Activated naive CD8-positive, alpha-beta T cell treated with anti-CD3 and anti-CD28 coated beads, Interleukin-2, amount 10 ng/mL, durations not matched to agents 7 days and 5 days (primary cell): Measurements from ENCODE around the gene METTL15. TPM values are rescaled to one million over a fixed set of nuclear protein-coding genes. Genes with fewer than 3 reads are reported as not detected.
"Not testable (repeated sequence)": the region's sequence is repeated elsewhere in the genome, so short reads cannot be mapped to it uniquely, and the experiment has no call there.

Source experiments
- ATAC-seq: fragments of 150-1000 bp; cut with Tn5 transposase; one replicate; pipeline ENCODE4 v1.10.0; 2021; ENCODE audit warnings: low read depth, moderate library complexity
- POLR2A ChIA-PET: fragments of 350-600 bp; sonication (Branson Sonifier 250); formaldehyde crosslinking; loops from one replicate; lab custom pipeline; 2021; ENCODE audit warnings: antibody characterized with exemption; lab: Charles Lee
- DNase-seq: peaks from one replicate; pipeline ENCODE4 v3.0.0; 2021
- H3K27ac Mint-ChIP-seq: one replicate; pipeline ENCODE4 v1.8.0; 2022; ENCODE audit warnings: mild to moderate bottlenecking, mixed read lengths
- H3K27me3 Mint-ChIP-seq: one replicate; pipeline ENCODE4 v1.8.0; 2022; ENCODE audit warnings: mild to moderate bottlenecking, moderate library complexity, mixed read lengths
- H3K36me3 Mint-ChIP-seq: one replicate; pipeline ENCODE4 v1.8.0; 2021; ENCODE audit warnings: mild to moderate bottlenecking, mixed read lengths
- H3K4me1 Mint-ChIP-seq: one replicate; pipeline ENCODE4 v1.8.0; 2021; ENCODE audit warnings: mixed read lengths
- H3K4me3 Mint-ChIP-seq: one replicate; pipeline ENCODE4 v1.8.0; 2022; ENCODE audit warnings: mild to moderate bottlenecking, moderate library complexity, mixed read lengths
- H3K9me3 Mint-ChIP-seq: one replicate; pipeline ENCODE4 v1.8.0; 2021; ENCODE audit warnings: mixed read lengths
- total RNA-seq, 2 experiments: library from RNA; stranded (reverse); gene quantifications; one replicate each; pipeline ENCODE4 v1.2.3, GENCODE V29; 2021

The METTL15 gene, protein sequence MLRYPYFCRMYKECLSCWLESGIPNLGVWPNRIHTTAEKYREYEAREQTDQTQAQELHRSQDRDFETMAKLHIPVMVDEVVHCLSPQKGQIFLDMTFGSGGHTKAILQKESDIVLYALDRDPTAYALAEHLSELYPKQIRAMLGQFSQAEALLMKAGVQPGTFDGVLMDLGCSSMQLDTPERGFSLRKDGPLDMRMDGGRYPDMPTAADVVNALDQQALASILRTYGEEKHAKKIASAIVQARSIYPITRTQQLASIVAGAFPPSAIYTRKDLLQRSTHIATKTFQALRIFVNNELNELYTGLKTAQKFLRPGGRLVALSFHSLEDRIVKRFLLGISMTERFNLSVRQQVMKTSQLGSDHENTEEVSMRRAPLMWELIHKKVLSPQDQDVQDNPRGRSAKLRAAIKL
- 10 to 100 TPM; 16.1 to 18.3 TPM for total RNA-seq

DNA sequence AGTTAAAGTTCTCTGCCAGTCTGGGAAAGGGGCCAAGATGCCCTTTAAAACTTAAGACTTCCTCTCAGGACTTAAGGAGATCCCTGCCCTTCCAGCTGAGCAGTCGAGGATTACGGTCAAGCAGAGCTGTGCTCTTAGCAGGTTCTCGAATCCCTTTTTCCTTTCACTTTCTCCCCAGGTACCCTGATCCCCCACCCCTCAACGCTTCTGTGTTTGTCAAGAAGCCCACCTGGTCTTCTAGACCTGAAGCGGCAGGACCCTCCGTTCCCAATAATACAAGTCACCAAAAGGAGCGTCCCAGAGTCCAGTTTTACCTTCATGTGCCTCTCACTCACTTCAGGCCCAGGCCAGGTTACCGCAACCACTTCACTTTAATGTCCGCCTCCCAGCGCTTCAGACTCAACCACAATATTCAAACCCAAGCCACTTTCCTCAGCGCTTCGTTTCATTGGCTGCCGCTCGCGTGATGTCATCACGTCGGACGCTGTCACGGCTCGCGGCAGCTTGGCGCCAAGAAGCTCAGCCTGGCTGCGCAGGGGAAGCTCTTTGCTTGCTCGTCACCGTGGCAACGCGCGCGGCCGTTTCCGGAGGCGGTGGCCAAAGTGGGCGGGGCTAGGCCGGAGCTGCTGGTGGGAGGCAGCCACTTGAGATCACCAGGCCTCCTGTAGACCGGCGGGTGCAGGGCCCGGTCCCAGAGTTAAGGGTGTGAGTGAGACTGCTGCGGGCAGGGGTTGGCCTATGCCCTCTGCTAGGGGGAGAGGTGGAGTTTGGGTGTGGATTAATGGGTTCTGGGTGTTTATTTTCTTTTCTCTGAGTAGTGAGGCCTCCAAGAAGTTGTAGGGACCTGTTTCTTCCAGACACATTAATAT, at the start of gene METTL15, which contains the start of gene KIF18A:
METTL15 (plus strand) TSS at position 639 of the 869 bp plus-strand sequence. CDS start 4,947 bp downstream, outside the sequence.
KIF18A (minus strand) TSS at position 407 of the 869 bp plus-strand sequence. CDS start 10,209 bp downstream, outside the sequence.
- peaks cover 48% of the 10 kb centered on the region for H3K4me1 Mint-ChIP-seq
- POLR2A ChIA-PET: interaction anchor here (0.6 to 2.7 kb wide), 3 partner anchors 8 to 16 kb away, joined by 3 to 10 read pairs (median 3); no protein-coding TSS in a partner anchor
- DNase-seq (peak; percentile 99), ATAC-seq (peak; percentile 92)
- H3K27ac Mint-ChIP-seq: peak within 1 kb of the TSS; percentile 100
- peaks cover 3% of the 10 kb centered on the region for H3K36me3 Mint-ChIP-seq
- H3K4me3 Mint-ChIP-seq: peak within 1 kb of the TSS; percentile 100
- no peaks in the 10 kb centered on the region for H3K27me3 Mint-ChIP-seq
- no peaks in the 10 kb centered on the region for H3K9me3 Mint-ChIP-seq

DNA sequence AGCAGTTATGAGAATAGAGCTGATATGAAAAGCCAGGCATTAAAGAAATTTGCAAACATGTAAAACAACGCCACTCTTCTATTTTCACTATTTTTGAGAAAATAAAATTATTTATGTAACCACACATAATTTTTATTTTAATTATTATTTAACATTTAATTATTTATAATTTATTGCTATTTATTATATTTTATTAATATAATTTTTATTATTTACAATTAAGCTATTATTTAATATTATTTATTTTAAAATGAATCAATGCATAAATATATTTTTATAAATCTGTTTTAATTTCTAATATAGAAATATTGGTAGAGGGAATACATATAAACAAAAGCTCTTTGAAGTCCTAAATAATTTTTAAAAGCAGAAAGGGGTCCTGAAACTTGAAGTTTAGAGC, 36.9 kb upstream of the METTL15 start:
- POLR2A ChIA-PET: no interaction called here
- Mint-ChIP-seq H3K27ac (no peak overlapping the region), H3K36me3 (peaks cover 25% of the 10 kb centered on the region), H3K27me3 (no peaks in the 10 kb centered on the region), H3K4me1 (no peaks in the 10 kb centered on the region), H3K9me3 (no peaks in the 10 kb centered on the region), H3K4me3 (no peak overlapping the region)
- DNase-seq (no peak), ATAC-seq (no peak)

DNA sequence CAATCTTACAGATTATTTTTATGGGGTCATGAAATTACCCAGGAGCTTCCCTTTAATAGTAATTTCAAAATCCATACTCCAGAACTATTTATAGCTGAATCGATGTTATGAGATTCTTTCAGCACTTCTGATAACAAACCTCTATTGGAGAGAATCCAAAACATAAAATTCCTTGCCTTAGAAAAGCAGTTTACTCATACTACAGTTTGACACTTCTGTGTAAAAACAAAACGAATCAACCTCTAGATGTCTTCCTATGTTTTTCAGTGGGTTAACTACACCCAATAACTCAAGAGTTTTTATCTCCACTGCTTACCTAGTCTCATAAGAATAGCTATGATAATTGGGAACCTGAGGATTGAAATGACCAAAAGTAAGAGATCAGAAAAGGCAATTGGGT, 35.9 kb upstream of the METTL15 start:
- Mint-ChIP-seq H3K9me3 (no peaks in the 10 kb centered on the region), H3K27ac (no peak overlapping the region), H3K4me1 (no peaks in the 10 kb centered on the region), H3K36me3 (peaks cover 28% of the 10 kb centered on the region), H3K4me3 (no peak overlapping the region), H3K27me3 (no peaks in the 10 kb centered on the region)
- ATAC-seq (no peak), DNase-seq (no peak)
- POLR2A ChIA-PET: no interaction called here

DNA sequence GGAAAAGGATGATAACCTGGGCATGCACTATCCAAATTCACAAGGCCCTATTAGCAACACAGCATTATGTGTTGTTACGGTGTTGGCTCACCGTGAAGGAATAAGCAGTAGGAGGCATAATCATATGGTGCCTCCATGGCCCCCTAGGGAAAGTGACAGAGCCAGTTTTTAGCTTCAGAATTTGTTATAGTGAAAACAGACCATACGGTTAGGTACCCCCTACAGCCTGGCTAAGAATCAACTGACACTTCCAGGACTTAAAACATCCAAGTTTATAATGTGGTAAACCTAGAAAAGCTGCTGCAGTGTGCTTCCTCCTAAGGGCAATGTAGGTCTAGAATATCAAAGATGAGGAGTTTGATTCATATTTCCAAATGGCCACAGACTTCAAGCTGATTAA, 30.7 kb upstream of the METTL15 start:
- no peak for DNase-seq
- no peak for ATAC-seq
- Mint-ChIP-seq H3K36me3 (peaks cover 23% of the 10 kb centered on the region), H3K27me3 (no peaks in the 10 kb centered on the region), H3K9me3 (no peaks in the 10 kb centered on the region), H3K4me1 (no peaks in the 10 kb centered on the region), H3K27ac (no peak overlapping the region), H3K4me3 (no peak overlapping the region)
- POLR2A ChIA-PET: no interaction called here

DNA sequence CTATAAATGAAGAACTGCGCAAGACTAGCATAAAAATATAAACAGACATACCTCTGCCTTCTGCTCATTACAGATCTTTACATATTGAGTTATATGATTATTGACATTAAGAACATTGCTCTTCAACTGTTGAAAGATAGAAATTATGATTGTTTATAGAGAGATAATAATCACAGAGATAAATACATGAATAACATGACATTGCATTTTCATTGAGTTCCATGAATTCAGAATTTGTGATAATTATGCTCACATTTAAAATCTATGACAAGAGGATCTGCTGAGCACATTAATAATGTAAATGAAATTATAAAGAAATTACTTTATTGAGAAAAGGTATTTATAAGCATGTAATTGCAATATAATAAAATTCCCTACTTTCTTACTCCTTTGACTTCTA, 25.1 kb upstream of the METTL15 start:
- Mint-ChIP-seq H3K36me3 (peaks cover 25% of the 10 kb centered on the region), H3K27ac (no peak overlapping the region), H3K4me3 (no peak overlapping the region), H3K27me3 (no peaks in the 10 kb centered on the region), H3K4me1 (peaks cover 5% of the 10 kb centered on the region), H3K9me3 (no peaks in the 10 kb centered on the region)
- no peak for ATAC-seq
- DNase-seq: no peak
- POLR2A ChIA-PET: no interaction called here

DNA sequence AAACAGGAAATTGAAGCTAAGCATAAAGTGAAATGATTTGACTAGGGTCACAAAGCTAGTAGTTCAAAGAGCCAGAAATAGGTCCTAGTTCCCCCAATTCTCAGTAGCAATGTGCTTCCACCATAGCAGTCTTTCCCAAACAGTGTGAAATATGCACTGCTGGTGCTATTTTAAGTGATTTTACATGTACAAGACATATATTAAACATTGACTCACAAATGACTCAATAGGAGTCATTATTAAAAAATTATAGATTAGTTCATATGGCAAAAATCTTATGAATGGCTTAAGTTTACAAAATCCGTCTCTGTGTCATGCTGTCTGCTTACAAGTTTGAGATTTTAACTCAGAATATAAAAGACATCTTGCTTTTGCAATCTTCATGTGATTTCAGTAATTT, 21.6 kb upstream of the METTL15 start:
- no peak overlapping the region for H3K27ac Mint-ChIP-seq
- no peaks in the 10 kb centered on the region for H3K27me3 Mint-ChIP-seq
- no peak overlapping the region for H3K4me3 Mint-ChIP-seq
- ATAC-seq (no peak), DNase-seq (no peak)
- no peaks in the 10 kb centered on the region for H3K9me3 Mint-ChIP-seq
- H3K4me1 Mint-ChIP-seq: peaks cover 5% of the 10 kb centered on the region
- POLR2A ChIA-PET: no interaction called here
- peaks cover 24% of the 10 kb centered on the region for H3K36me3 Mint-ChIP-seq

DNA sequence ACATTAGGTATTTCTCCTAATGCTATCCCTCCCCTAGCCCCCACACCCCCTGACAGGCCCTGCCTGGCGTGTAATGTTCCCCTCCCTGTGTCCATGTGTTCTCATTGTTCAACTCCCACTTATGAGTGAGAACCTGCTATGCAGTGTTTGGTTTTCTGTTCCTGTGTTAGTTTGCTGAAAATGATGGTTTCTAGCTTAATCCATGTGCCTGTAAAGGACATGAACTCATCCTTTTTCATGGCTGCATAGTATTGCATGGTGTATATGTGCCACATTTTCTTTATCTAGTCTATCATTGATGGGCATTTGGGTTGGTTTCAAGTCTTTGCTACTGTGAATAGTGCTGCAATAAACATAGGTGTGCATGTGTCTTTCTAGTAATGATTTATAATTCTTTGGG, 21.0 kb upstream of the METTL15 start:
- H3K4me1 Mint-ChIP-seq, POLR2A ChIA-PET, H3K27me3 Mint-ChIP-seq, H3K4me3 Mint-ChIP-seq, H3K27ac Mint-ChIP-seq, DNase-seq, H3K9me3 Mint-ChIP-seq, ATAC-seq: not testable (repeated sequence)
- H3K36me3 Mint-ChIP-seq: peaks cover 18% of the 10 kb centered on the region

DNA sequence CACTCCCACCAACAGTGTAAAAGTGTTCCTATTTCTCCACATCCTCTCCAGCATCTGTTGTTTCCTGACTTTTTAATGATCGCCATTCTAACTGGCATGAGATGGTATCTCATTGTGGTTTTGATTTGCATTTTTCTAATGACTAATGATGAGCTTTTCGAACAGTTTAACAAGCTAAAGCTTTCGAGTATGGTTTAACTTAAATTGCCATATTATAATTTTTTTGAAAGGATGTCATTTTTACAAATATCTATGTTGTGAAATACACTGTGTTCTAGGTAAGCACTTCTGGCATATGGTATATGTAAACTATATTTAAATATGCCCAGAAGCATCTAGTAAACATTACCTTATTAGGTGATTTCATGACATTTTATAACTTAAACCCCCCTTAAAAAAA, 20.5 kb upstream of the METTL15 start:
- H3K4me1 Mint-ChIP-seq, H3K27me3 Mint-ChIP-seq, H3K27ac Mint-ChIP-seq, DNase-seq, ATAC-seq, H3K9me3 Mint-ChIP-seq, H3K4me3 Mint-ChIP-seq, POLR2A ChIA-PET: not testable (repeated sequence)
- peaks cover 17% of the 10 kb centered on the region for H3K36me3 Mint-ChIP-seq

DNA sequence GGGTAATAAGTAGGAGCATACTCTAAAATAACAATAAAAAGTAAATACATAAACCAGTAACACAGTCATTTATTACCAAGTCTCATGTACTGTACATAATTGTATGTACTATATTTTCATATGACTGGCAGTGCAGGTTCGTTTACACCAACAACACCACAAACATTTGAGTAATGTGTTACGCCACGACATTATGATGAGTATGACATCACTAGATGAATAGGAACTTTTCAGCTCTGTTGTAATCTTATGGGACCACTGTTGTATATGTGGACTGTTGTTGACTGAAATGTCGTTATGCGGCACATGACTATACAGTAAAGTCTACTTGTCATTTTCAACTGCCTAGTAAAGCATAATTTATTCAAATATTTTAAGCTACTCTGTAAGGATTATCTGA, 18.8 kb upstream of the METTL15 start:
- Mint-ChIP-seq H3K27me3 (no peaks in the 10 kb centered on the region), H3K4me3 (no peak overlapping the region), H3K9me3 (no peaks in the 10 kb centered on the region), H3K4me1 (peaks cover 5% of the 10 kb centered on the region), H3K27ac (no peak overlapping the region), H3K36me3 (peaks cover 24% of the 10 kb centered on the region)
- DNase-seq (no peak), ATAC-seq (no peak)
- POLR2A ChIA-PET: no interaction called here

DNA sequence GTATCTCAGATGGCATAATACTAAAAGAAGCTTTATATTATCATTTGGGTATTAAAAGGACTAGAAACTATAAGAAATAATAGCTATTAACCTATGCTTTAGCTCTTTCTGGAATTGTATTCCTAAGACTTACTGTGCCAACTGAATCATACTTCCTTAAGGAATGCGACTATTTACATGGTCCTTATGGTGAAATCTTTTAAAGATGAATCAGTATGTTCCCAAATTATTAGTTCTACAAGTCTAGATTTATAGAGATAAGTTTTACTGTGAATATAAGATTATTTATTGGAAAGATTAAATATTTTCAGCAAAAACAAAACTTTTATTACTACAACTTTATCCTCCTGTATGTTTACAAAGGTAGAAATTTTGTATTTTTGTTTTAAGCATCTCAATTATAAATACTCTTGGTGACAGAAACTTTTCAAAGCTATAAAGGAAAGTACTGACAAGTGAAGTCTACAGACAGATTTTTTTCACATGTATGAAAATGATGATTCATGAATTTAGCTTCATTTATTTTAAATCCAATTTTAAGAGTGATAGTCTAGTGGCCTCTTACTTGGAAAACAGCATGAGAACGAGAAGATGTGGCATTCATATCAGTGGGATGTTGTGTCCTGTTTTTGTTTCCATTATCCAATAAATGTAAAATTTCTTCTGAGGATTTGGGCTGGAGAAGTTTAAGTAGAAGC, 18.0 kb upstream of the METTL15 start:
- POLR2A ChIA-PET: no interaction called here
- H3K4me1 Mint-ChIP-seq: peaks cover 7% of the 10 kb centered on the region
- H3K27me3 Mint-ChIP-seq: no peaks in the 10 kb centered on the region
- no peak overlapping the region for H3K4me3 Mint-ChIP-seq
- H3K9me3 Mint-ChIP-seq: no peaks in the 10 kb centered on the region
- ATAC-seq: no peak
- no peak overlapping the region for H3K27ac Mint-ChIP-seq
- DNase-seq: no peak
- H3K36me3 Mint-ChIP-seq: peaks cover 26% of the 10 kb centered on the region

DNA sequence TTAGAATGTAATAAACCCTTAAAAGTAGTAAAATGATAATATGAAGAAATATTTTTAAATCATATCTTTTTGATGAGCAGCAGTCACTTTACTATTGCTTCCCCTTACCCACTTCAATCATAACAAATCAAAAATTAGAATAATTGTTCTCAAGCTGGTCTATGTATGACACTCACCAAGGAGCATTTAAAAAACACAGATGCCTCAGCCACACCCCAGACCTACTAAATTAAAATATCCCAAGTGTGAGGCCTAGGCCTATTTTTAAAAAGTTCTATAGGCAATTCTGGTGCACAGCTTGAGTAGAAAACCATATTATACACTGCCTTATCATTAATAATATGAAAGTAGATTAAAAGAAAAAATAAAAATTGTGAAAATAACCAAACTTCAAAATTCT, 15.4 kb upstream of the METTL15 start:
- peaks cover 6% of the 10 kb centered on the region for H3K4me1 Mint-ChIP-seq
- ATAC-seq (no peak), DNase-seq (no peak)
- POLR2A ChIA-PET: interaction anchor here (0.6 to 1.0 kb wide), 2 partner anchors 13 to 14 kb away, joined by 3 read pairs; no protein-coding TSS in a partner anchor
- no peaks in the 10 kb centered on the region for H3K27me3 Mint-ChIP-seq
- H3K4me3 Mint-ChIP-seq: no peak overlapping the region
- no peak overlapping the region for H3K27ac Mint-ChIP-seq
- no peaks in the 10 kb centered on the region for H3K9me3 Mint-ChIP-seq
- H3K36me3 Mint-ChIP-seq: peaks cover 32% of the 10 kb centered on the region

DNA sequence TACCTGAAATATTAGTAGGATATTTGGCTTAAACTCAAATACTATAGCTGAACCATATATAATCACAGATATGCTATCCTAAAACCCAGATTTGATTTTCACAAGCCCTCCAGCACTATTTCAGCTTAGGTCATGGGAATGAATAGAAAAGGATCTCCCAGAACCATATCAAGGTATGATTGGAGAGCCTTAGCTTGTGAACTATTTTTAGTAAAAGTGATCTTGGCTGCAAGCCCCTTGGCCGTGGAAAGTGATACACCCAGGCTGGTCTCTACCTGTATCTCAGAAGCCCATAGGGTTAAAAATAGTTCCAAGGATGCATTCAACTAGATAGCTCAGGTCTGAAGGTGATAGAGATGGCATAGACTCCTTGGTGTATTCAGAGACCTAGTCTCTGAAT, 9.9 kb upstream of the METTL15 start:
- Mint-ChIP-seq H3K36me3 (peaks cover 43% of the 10 kb centered on the region), H3K27me3 (no peaks in the 10 kb centered on the region), H3K4me3 (no peak overlapping the region), H3K4me1 (peaks cover 18% of the 10 kb centered on the region), H3K27ac (no peak overlapping the region), H3K9me3 (no peaks in the 10 kb centered on the region)
- no peak for ATAC-seq
- POLR2A ChIA-PET: no interaction called here
- DNase-seq: no peak

DNA sequence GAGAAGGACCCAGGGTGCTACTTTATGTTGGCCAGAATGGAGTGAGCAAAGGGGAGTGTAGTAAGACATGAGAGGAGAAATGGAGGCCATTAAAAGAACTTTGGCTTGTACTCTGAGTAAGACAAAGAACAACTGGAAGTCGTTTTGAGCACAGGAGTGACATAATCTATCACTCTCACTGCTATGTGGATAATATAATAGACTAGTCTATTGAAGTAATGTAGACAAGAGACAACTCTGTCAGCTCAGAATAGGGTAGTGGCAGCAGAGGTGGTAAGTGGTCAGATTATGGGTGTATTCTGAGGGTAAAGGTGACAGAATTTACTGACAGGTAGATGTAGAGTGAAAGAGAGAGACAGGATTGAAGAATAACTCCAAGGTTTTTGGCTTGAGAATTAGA, 8.5 kb upstream of the METTL15 start:
- no peaks in the 10 kb centered on the region for H3K9me3 Mint-ChIP-seq
- H3K4me1 Mint-ChIP-seq: peaks cover 25% of the 10 kb centered on the region
- no peak overlapping the region for H3K4me3 Mint-ChIP-seq
- H3K36me3 Mint-ChIP-seq: peaks cover 35% of the 10 kb centered on the region
- H3K27me3 Mint-ChIP-seq: no peaks in the 10 kb centered on the region
- ATAC-seq (no peak), DNase-seq (no peak)
- POLR2A ChIA-PET: interaction anchor here (1.5 kb wide), 1 partner anchor 8 kb away, joined by 3 read pairs; the partner anchor contains the start of genes KIF18A and METTL15
- no peak overlapping the region for H3K27ac Mint-ChIP-seq
